ENCODE results near the gene SLC25A21. TPM values are rescaled to one million over a fixed set of nuclear protein-coding genes. Genes with fewer than 3 reads are reported as not detected.

Gene SLC25A21
- total and polyA plus RNA-seq, 2 donors (not counting 1 experiment from before 2014, with no cell fraction given), result 0.50 to 0.62 TPM

- no peak overlapping the region for H3K4me2 ChIP-seq (ENCODE audit: extremely low read depth, insufficient read depth, low read length)
- H3K27ac ChIP-seq (ENCODE audit: insufficient read depth, low read length), result no peak overlapping the region
- H3K9me3 ChIP-seq (ENCODE audit: control insufficient read depth, insufficient read depth, low read depth, low read length), result no peaks in the 10 kb centered on the region
- H3K27me3 ChIP-seq (ENCODE audit: control insufficient read depth, insufficient read depth, low read length), result no peaks in the 10 kb centered on the region
- no peak for DNase-seq (ENCODE audit: low read depth in 2 of 2)
- no peaks in the 10 kb centered on the region for H3K79me2 ChIP-seq (ENCODE audit: control insufficient read depth, insufficient read depth, low read length)
- no peak overlapping the region for H2AFZ ChIP-seq (ENCODE audit: low read length)
- H4K20me1 ChIP-seq (ENCODE audit: control insufficient read depth, extremely low read depth, insufficient read depth, low read length), result no peaks in the 10 kb centered on the region
- H3K4me3 ChIP-seq (replicated peaks in 1 of 4; ENCODE audit: control extremely low read depth in 1 of 4, insufficient read depth in 1 of 4, low read depth in 3 of 4, low read length in 4 of 4), result no peak overlapping the region
- H3K36me3 ChIP-seq (ENCODE audit: control insufficient read depth, insufficient read depth, low read length), result no peaks in the 10 kb centered on the region
- no peak overlapping the region for H3K9ac ChIP-seq (ENCODE audit: insufficient read depth, low read length)
- TF ChIP-seq EZH2 (IDR thresholded peaks at IDR 0.05; ENCODE audit: low read length, missing control alignments), result no peak
- TF ChIP-seq, protein P1, sequence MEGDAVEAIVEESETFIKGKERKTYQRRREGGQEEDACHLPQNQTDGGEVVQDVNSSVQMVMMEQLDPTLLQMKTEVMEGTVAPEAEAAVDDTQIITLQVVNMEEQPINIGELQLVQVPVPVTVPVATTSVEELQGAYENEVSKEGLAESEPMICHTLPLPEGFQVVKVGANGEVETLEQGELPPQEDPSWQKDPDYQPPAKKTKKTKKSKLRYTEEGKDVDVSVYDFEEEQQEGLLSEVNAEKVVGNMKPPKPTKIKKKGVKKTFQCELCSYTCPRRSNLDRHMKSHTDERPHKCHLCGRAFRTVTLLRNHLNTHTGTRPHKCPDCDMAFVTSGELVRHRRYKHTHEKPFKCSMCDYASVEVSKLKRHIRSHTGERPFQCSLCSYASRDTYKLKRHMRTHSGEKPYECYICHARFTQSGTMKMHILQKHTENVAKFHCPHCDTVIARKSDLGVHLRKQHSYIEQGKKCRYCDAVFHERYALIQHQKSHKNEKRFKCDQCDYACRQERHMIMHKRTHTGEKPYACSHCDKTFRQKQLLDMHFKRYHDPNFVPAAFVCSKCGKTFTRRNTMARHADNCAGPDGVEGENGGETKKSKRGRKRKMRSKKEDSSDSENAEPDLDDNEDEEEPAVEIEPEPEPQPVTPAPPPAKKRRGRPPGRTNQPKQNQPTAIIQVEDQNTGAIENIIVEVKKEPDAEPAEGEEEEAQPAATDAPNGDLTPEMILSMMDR (conservative IDR thresholded peaks at IDR 0.05 in 1 of 2, IDR thresholded peaks at IDR 0.05 in 1 of 2; ENCODE audit: low read depth in 1 of 2, low read length in 2 of 2), result no peak
- H3K4me1 ChIP-seq (ENCODE audit: control insufficient read depth, extremely low read depth, insufficient read depth, low read length), result peaks cover 5% of the 10 kb centered on the region
Measured at GRCh38 chr14:36974985-36975384, 197.4 kb downstream of the SLC25A21 start.

GRCh38 chr14:36973806-36974442 is 198.5 kb downstream of the SLC25A21 start:
- no peak overlapping the region for H3K4me2 ChIP-seq (ENCODE audit: extremely low read depth, insufficient read depth, low read length)

GRCh38 chr14:36971263-36971855 is 201.0 kb downstream of the SLC25A21 start:
- Histone ChIP-seq H3K4me1 (ENCODE audit: control insufficient read depth, extremely low read depth, insufficient read depth, low read length) (peaks cover 5% of the 10 kb centered on the region), H3K9ac (ENCODE audit: insufficient read depth, low read length) (no peak overlapping the region), H4K20me1 (ENCODE audit: control insufficient read depth, extremely low read depth, insufficient read depth, low read length) (no peaks in the 10 kb centered on the region), H3K9me3 (ENCODE audit: control insufficient read depth, insufficient read depth, low read depth, low read length) (no peaks in the 10 kb centered on the region), H3K79me2 (ENCODE audit: control insufficient read depth, insufficient read depth, low read length) (no peaks in the 10 kb centered on the region), H3K4me2 (ENCODE audit: extremely low read depth, insufficient read depth, low read length) (no peak overlapping the region), H3K27me3 (ENCODE audit: control insufficient read depth, insufficient read depth, low read length) (no peaks in the 10 kb centered on the region), H3K4me3 (replicated peaks in 1 of 4; ENCODE audit: control extremely low read depth in 1 of 4, insufficient read depth in 1 of 4, low read depth in 3 of 4, low read length in 4 of 4) (no peak overlapping the region), H3K36me3 (ENCODE audit: control insufficient read depth, insufficient read depth, low read length) (no peaks in the 10 kb centered on the region), H2AFZ (ENCODE audit: low read length) (no peak overlapping the region), H3K27ac (ENCODE audit: insufficient read depth, low read length) (no peak overlapping the region)
- no peak for TF ChIP-seq EZH2 (IDR thresholded peaks at IDR 0.05; ENCODE audit: low read length, missing control alignments)
- TF ChIP-seq, protein P1 (conservative IDR thresholded peaks at IDR 0.05 in 1 of 2, IDR thresholded peaks at IDR 0.05 in 1 of 2; ENCODE audit: low read depth in 1 of 2, low read length in 2 of 2), result no peak
- no peak for DNase-seq (ENCODE audit: low read depth in 2 of 2)

More at GRCh38 chr14:36973806-36974442, 198.5 kb downstream of the SLC25A21 start:
- no peaks in the 10 kb centered on the region for H3K27me3 ChIP-seq (ENCODE audit: control insufficient read depth, insufficient read depth, low read length)
- no peaks in the 10 kb centered on the region for H3K9me3 ChIP-seq (ENCODE audit: control insufficient read depth, insufficient read depth, low read depth, low read length)
- no peak overlapping the region for H3K9ac ChIP-seq (ENCODE audit: insufficient read depth, low read length)
- TF ChIP-seq, protein P1 (conservative IDR thresholded peaks at IDR 0.05 in 1 of 2, IDR thresholded peaks at IDR 0.05 in 1 of 2; ENCODE audit: low read depth in 1 of 2, low read length in 2 of 2), result no peak
- TF ChIP-seq EZH2 (IDR thresholded peaks at IDR 0.05; ENCODE audit: low read length, missing control alignments), result no peak
- no peak overlapping the region for H3K27ac ChIP-seq (ENCODE audit: insufficient read depth, low read length)
- H4K20me1 ChIP-seq (ENCODE audit: control insufficient read depth, extremely low read depth, insufficient read depth, low read length), result no peaks in the 10 kb centered on the region
- peak; percentile 64 to 83 for DNase-seq (ENCODE audit: low read depth in 2 of 2)
- H3K4me1 ChIP-seq (ENCODE audit: control insufficient read depth, extremely low read depth, insufficient read depth, low read length), result peaks cover 5% of the 10 kb centered on the region
- H3K36me3 ChIP-seq (ENCODE audit: control insufficient read depth, insufficient read depth, low read length), result no peaks in the 10 kb centered on the region
- no peak overlapping the region for H2AFZ ChIP-seq (ENCODE audit: low read length)
- no peaks in the 10 kb centered on the region for H3K79me2 ChIP-seq (ENCODE audit: control insufficient read depth, insufficient read depth, low read length)
- no peak overlapping the region for H3K4me3 ChIP-seq (replicated peaks in 1 of 4; ENCODE audit: control extremely low read depth in 1 of 4, insufficient read depth in 1 of 4, low read depth in 3 of 4, low read length in 4 of 4)
